ENCODE results near the gene PIRT.

The PIRT gene

DNA sequence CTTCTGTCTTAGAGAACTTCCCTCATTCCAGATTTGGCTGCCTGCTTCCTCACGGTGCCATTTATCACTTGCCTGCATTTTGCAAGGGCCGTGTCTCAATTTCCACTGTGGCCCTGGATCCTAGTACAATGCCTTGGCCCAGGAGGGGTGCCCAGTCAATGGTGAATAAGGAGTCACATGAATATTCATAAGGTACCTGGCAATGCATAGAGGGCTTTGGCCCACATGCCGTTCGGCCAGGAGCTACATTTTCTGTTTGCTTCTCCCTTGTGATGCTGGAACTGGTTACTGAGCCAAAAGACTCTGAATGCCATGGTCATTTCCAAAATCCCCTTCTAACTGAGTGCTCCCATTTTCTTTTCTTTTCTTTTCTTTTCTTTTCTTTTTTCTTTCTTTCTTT, 4.8 kb upstream of the PIRT start:
- no peak overlapping the region for H3K27ac ChIP-seq
- no peak for DNase-seq (ENCODE audit: low spot score)
- TF ChIP-seq, protein P1, sequence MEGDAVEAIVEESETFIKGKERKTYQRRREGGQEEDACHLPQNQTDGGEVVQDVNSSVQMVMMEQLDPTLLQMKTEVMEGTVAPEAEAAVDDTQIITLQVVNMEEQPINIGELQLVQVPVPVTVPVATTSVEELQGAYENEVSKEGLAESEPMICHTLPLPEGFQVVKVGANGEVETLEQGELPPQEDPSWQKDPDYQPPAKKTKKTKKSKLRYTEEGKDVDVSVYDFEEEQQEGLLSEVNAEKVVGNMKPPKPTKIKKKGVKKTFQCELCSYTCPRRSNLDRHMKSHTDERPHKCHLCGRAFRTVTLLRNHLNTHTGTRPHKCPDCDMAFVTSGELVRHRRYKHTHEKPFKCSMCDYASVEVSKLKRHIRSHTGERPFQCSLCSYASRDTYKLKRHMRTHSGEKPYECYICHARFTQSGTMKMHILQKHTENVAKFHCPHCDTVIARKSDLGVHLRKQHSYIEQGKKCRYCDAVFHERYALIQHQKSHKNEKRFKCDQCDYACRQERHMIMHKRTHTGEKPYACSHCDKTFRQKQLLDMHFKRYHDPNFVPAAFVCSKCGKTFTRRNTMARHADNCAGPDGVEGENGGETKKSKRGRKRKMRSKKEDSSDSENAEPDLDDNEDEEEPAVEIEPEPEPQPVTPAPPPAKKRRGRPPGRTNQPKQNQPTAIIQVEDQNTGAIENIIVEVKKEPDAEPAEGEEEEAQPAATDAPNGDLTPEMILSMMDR (IDR thresholded peaks at IDR 0.05): no peak
- H3K4me3 ChIP-seq: no peak overlapping the region

DNA sequence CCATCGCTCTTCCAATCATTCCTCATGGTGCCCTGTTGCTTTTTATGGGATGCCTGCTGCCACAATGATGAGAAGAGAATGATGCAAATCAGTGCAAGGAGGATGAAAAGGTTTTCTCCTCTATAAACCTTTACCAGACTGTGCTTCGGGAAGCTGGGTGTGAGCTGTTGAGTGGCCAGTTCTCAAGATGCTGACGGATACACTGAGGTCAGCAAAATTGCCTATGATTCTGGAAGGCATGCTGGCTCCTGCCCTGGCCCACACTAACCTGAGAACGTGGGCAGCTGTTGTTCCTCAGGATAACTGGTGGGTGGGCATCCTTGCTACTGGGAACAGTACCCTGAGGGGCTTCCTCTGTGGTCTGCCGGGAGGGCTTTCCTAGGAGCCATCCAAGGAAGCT, 795 bp upstream of the PIRT start:
- TF ChIP-seq, protein P1 (IDR thresholded peaks at IDR 0.05): no peak
- no peak overlapping the region for H3K4me3 ChIP-seq
- DNase-seq (ENCODE audit: low spot score): no peak
- H3K27ac ChIP-seq: no peak overlapping the region

DNA sequence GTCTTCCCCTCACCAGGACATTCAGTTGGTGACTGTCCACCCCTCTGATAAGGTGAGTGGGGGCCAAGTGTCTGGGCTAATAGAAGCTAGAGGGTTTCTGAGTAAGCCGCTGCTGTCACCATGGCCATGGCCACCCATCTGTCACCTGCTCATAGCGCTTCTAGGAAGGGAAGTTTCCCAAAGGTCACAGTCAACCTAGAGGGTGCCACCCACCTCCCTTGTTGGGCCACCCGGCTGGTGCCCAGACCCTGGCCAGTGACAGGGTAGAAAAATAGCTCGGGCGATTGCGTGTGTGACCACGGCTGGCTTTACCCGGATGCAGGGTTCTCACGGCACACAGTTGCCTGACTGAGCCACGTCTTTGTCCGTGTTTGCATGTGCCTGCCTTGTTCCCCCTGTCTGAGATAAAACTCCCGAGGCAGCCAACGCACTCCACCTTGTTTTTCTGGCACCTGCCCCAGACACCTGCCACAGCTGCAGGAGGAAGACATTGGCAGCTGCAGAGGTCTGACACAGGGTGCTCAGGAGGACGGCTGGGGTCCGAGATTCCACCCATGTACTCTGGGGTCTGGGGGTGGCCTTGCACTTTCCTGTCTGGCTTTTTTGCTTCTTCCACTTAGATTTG, 809 bp downstream of the PIRT start:
- no peak for DNase-seq (ENCODE audit: low spot score)
- TF ChIP-seq, protein P1 (IDR thresholded peaks at IDR 0.05): no peak
- no peak overlapping the region for H3K4me3 ChIP-seq
- H3K27ac ChIP-seq: no peak overlapping the region

DNA sequence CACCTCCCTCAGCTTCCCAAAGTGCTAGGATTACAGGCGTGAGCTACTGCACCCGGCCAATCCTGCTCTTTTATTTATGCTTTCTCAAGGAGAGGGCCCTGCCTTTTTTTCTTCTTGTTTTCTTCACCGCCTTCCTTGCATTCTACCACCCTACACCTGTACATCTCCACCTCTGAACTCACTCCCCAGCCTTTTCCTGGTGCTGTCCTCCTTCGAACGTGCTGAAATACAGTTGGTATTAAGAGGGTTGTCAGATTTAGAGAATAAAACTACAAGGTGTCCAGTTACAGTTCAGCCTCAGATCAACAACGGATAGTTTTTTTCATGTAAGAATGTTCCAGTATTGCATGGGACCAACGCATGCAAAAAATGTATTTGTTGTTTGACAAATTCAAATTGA, 1.7 kb downstream of the PIRT start:
- Histone ChIP-seq H3K4me3 (no peak overlapping the region), H3K27ac (no peak overlapping the region)
- TF ChIP-seq, protein P1 (IDR thresholded peaks at IDR 0.05): no peak
- no peak for DNase-seq (ENCODE audit: low spot score)

DNA sequence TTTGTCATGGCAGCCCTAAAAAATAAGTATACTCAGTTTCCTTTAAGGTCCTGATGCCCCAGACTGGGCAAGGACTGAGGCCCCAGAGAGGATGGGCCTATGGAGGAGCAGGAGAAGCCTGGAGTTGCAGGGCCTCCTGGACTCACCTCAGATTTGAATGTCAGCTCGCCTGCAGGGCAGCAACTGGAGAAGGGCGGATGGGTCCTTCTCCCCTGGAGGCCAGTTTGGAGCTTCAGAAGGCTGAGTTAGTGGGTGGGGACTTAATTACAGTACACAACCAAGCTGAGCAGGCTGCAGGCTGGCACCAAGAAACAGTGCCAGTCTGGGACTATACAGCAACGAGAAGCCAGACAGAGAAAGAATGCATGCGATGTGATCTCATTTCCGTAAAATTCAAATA, 6.2 kb downstream of the PIRT start:
- TF ChIP-seq, protein P1 (IDR thresholded peaks at IDR 0.05): no peak
- Histone ChIP-seq H3K27ac (no peak overlapping the region), H3K4me3 (no peak overlapping the region)
- no peak for DNase-seq (ENCODE audit: low spot score)

DNA sequence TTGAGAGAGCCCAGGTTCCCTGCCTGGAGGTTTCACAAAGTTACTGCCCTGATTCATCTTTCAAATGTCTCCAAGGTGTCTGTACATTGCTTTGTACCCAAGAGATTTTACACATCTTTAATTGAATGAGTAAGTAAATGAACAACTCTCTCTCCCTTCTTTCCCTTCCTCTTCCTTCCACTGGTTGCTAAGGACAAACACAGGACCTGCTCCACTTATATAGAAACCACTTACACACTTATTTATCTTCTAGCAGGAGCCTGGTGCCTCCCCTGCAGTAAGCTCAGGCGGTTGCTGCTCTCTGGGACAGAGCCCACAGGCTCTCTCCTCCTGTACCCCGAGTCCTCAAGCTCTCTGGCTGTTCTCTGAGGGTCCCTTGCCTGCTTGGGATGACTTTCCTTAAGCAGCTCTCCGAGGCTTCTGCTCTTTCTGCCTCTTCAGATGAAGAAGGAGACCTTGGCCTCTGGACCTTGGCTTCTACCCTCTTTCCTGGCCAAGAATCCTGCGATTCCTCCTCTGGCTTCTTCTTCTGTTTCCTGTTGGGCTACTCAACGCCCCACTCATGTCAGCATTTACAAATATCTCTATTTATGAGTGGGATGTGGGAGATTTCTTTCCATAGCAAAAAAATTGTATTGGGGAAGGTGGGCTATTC, 9.9 kb downstream of the PIRT start:
- H3K27ac ChIP-seq: no peak overlapping the region
- no peak for DNase-seq (ENCODE audit: low spot score)
- H3K4me3 ChIP-seq: no peak overlapping the region
- TF ChIP-seq, protein P1 (IDR thresholded peaks at IDR 0.05): no peak

DNA sequence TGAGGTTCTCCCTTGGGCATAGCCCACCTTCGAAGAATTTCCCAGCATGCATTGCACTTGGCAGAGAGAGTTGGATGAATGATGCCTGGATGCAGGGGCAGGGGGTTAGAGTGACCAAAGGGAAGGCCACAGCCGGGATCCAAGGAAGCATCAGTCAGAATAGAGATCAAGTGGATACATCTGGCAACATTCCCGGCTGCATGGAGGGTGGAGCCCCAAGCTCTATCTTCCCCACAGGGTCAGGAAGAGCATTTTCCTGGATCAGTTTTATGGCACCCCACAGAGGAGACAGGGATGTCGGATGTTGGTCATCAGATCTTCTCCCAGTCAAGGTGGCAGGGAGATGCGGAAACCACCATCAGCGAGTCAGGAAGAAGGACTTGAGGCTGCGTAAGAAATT, 13.0 kb downstream of the PIRT start:
- no peak for DNase-seq (ENCODE audit: low spot score)

More for the DNA sequence above, 13.0 kb downstream of the PIRT start:
- TF ChIP-seq, protein P1 (IDR thresholded peaks at IDR 0.05): no peak
- Histone ChIP-seq H3K27ac (no peak overlapping the region), H3K4me3 (no peak overlapping the region)
